HG02571 (cell line): ENCODE results near the gene HTT.

Experiments
- ATAC-seq: cut with Tn5 transposase; IDR thresholded peaks from one replicate; pipeline ENCODE4 v1.9.1; 2021; ENCODE audit warnings: mild to moderate bottlenecking, moderate library complexity; ENCODE audit not compliant: unreplicated experiment

The HTT gene

GRCh38 chr4:3246458-3247398, 172.2 kb downstream of the HTT start:
- no peak for ATAC-seq

- ATAC-seq, result no peak
Measured at GRCh38 chr4:3247399-3248177, 173.1 kb downstream of the HTT start.

DNA sequence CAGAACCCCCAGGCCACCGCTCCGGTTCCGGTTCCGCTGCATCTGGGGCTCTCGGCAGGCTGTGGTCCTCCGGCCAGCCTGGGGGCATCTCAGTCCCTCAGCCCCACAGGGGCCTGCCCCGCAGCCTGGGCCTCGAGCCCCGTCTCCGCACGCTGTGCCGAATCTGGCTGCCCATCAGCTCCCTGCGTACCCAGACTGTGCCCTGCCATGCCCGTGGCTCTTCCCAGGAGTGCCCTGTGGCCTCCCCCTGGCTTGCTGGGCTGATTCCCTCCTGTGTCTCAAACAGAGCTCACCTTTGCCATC, 173.6 kb downstream of the HTT start:
- no peak for ATAC-seq

DNA sequence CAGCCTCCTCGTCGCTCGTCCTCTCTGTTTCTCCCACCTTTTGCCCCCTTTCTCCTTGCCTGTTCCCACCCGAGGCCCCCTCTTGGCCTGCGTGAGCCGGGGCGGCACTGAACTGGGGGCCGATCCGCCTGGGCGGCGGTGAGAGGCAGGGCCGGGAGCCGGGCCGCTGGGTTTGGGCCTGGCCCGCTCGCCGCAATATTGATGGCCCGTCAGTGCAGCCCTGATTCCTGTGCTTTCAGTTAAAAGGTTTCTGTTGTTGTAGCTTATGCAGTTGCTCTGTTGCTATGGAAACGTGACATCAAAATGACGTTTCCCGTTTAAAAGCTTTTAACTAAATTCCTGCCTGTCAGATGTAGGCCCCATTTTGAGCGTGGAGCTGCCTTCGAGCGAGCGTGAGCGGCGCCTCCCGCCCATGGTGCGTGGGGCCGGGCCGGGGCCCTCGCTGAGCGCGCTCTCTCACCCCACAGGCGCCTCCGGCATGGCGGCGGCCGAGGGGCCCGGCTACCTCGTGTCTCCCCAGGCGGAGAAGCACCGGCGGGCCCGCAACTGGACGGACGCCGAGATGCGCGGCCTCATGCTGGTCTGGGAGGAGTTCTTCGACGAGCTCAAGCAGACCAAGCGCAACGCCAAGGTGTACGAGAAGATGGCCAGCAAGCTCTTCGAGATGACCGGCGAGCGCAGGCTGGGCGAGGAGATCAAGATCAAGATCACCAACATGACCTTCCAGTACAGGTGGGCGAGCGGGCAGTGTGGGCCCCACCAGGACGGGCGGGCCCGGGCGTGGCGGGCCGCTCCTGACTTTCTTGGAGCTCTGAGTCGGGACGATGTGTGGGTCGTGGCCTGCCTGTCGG, 174.6 kb downstream of the HTT start, which contains the start of gene MSANTD1:
TSS of gene MSANTD1 (plus strand) at position 349 of the 851 bp plus-strand sequence. CDS start at position 413, 64 bp downstream.
- ATAC-seq, result no peak

- ATAC-seq, result no peak
Measured at GRCh38 chr4:3249711-3250437, 175.4 kb downstream of the HTT start.

DNA sequence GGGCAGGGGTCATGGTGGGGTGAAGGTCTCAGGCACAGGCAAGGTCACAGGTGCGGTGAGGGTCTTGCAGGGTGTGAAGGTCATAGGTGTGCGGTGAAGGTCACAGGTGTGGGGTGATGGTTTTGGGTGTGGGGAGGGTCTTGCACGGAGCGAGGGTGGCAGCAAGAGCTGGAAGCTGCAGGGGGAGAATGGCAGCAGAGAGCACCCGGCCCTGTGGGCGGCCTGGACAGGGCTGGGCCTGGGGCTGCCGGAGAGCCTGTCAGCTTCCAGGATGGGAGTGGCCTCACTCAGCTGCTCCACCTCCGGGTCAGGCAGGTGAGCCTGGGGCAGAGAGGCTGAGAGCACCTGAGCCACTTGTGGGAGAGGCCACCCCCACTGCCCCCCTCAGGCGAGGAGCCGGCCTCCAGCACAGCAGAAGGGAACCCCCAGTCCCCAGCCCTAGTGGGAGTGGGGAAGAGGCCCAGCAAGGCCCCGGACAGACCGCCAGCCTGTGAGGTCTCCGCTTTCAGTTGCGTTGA, 176.0 kb downstream of the HTT start:
- ATAC-seq, result no peak

DNA sequence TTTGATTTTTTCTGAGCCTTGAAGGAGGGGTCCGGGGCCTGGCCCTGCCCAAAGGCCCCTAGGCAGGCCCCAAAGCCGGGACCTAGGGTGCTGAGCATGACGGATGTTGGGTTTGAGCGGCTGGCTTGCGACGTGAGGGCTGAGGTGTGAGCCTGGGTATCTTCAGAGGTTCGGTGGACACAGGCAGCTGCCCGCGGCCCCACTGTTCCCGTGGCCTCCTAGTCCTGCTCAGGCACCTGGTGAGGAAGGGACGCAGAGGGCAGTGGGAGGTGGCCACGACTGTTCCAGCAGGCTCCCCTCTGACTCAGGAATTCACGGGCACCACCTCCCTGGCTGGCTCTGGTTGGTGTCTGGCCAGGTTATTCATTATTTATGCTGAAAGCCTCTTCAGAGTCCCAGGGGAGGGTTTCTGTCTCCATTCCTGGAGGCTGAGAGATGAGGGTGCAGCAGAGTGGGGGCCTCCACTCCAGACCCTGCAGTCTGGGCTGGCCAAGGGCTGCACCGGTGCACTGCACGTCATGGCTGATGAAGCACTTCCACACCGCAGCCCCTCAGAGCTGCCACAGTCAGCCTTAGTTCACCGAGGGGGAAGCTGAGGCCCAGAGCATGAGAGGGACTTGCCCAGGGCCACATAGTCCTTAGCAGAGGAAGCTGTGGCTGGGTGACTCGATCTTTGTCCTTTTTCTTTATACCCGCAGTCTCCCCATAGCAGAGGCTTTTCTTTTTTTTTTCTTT, 176.6 kb downstream of the HTT start:
- no peak for ATAC-seq

GRCh38 chr4:3251691-3252479, 177.4 kb downstream of the HTT start:
- ATAC-seq, result no peak

DNA sequence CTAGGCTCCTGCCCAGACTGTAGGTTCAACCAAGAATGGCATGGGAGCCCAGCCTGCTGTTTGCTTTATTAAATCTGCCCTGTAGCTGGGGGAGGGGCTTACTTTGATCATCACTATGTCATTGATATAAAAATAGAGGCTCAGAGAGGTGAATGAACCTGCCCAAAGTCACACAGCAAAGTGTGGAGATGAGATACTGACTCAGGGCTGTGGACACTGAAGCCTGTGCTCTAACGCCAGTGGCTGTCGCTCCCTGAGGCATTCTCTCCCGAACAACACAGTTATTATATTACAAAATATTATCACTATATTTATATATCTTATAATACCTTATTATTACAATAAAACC, 178.0 kb downstream of the HTT start:
- no peak for ATAC-seq

DNA sequence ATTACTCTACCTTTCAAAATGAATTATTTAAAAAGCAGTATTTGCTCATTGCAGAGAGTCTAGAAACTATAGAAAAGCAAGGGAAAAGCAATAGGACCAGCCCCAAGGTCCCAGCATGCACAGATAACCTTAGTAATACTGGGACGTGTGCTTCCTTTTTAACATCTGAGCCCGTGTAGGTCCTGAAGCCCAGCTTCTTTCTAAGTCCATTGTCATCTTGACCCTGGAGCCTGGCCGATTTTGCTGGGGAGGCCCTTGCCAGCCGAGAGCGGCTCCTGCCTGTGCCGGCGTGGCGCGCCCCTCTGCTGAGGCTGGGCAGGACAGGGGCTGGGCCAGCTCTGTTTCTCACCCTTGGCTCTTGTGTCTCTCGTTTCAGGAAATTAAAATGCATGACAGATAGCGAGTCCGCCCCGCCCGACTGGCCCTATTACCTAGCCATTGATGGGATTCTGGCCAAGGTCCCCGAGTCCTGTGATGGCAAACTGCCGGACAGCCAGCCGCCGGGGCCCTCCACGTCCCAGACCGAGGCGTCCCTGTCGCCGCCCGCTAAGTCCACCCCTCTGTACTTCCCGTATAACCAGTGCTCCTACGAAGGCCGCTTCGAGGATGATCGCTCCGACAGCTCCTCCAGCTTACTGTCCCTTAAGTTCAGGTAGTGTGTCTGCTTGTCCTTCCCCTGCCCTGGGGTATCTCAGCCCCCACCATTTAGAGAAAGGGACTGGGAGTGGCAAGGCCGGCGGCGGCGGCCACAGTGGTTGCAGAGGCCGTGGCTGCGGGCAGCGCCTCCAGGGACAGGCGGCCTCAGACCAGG, 178.6 kb downstream of the HTT start:
- ATAC-seq, result no peak

- ATAC-seq, result no peak
Measured at GRCh38 chr4:3253808-3254207, 179.3 kb downstream of the HTT start.

GRCh38 chr4:3254302-3255131, 180.0 kb downstream of the HTT start:
- ATAC-seq, result no peak

DNA sequence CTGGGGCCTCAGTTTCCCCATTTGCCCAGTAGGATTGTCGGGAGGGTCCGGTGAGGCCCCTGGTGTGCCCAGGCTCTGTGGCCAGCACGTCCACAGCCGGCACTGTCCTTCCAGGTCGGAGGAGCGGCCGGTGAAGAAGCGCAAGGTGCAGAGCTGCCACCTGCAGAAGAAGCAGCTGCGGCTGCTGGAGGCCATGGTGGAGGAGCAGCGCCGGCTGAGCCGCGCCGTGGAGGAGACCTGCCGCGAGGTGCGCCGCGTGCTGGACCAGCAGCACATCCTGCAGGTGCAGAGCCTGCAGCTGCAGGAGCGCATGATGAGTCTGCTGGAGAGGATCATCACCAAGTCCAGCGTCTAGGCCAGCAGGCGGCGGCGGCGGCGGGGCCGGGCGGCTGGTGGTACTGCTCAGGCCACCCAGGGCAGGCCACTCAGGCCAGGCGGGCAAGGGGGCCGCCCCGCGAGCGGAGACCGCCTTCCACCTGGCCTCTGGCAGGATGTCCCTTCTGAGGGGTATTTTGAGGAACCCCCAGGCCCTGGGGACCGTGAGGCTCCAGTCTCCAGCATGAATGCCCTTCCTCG, 181.2 kb downstream of the HTT start:
- ATAC-seq, result no peak

- no peak for ATAC-seq
Measured at GRCh38 chr4:3256230-3257102, 182.0 kb downstream of the HTT start.

DNA sequence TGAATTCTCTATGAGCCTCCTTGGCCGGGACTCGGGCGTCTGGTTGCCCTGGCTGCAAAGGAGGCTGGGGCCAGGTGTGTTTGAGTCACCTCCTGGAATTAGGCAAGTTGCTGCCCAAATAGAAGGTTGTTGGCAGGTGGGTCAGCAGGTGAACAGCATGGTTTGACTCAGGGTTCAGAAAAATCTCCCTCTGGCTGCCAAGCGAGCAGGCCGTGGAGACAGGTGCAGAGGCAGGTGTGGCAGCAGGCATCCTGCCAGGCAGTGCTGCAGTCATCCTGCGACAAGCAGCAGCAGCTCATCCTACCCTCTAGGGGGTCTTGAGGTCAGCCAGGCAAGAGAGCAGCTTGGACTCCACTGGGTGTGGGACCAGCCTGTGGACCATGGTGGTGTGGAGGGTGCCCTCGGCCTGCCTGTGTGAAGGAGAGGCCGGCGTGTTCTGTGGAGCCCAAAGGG, 182.6 kb downstream of the HTT start:
- no peak for ATAC-seq
